Measurements from ENCODE around the gene RXRA. TPM values are rescaled to one million over a fixed set of nuclear protein-coding genes. Genes with fewer than 3 reads are reported as not detected.

RXRA gene
- total RNA-seq, 1 donor from 2014 or later = 33.4 TPM

DNA sequence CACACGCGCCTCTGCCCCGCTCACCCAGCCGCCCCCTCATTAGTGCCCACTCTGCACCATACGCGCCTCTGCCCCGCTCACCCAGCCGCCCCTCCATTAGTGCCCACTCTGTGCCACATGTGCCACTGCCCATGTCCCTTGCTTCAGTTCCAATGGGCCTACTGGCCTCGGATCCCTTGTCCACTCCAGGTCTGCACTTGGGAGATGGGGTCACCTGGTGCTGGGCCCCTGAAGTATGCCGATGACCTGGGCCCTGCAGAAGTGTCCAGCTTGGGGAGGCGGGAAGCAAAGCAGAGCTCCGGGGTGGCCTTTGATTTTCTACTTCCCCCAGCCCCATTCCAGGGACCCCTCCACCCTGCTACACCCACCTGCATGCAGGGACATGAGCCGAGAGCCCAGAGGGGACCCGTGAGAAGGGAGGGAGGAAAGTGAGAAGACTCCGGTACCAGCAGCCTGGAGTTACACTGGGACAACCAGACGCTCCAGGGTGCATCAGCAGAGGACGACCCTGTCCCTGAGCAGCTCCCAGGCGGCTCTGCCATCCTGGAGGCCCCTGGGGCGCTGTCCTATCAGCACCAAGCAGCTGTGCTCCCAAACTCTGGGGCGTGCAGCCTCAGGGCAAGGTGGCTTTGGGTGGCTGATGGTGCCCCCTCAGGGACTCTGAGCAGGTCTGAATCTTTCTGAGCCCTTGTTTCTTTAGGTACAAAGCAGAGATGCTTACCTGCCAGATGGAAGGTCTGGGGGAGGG, 140.8 kb downstream of the RXRA start:
- FAIRE-seq (no peak), DNase-seq (ENCODE audit: low read depth) (no peak)
- Mint-ChIP-seq H3K4me3 (ENCODE audit: unreplicated experiment) (no peak overlapping the region), H3K9me3 (ENCODE audit: unreplicated experiment) (no peaks in the 10 kb centered on the region), H3K27ac (ENCODE audit: unreplicated experiment) (no peak overlapping the region), H3K27me3 (ENCODE audit: low read depth, unreplicated experiment) (peaks cover 13% of the 10 kb centered on the region), H3K4me1 (ENCODE audit: low read depth, unreplicated experiment) (peaks cover 4% of the 10 kb centered on the region), H3K36me3 (ENCODE audit: low read depth, unreplicated experiment) (no peaks in the 10 kb centered on the region)
- peaks cover 2% of the 10 kb centered on the region for H3K9me3 ChIP-seq (ENCODE audit: insufficient read depth, low read depth, low read length)
- no peaks in the 10 kb centered on the region for H4K20me1 ChIP-seq (ENCODE audit: insufficient read depth, low read length)
- no peaks in the 10 kb centered on the region for H3K79me2 ChIP-seq (ENCODE audit: insufficient read depth, low read length)
- H3K9ac ChIP-seq (ENCODE audit: low read length) = no peak overlapping the region
- no peaks in the 10 kb centered on the region for H3K36me3 ChIP-seq (ENCODE audit: insufficient read depth, low read length)
- no peak overlapping the region for H3K27ac ChIP-seq (ENCODE audit: low read depth, low read length)
- no peak overlapping the region for H2AFZ ChIP-seq (ENCODE audit: low read depth, low read length)
- TF ChIP-seq, protein P1, sequence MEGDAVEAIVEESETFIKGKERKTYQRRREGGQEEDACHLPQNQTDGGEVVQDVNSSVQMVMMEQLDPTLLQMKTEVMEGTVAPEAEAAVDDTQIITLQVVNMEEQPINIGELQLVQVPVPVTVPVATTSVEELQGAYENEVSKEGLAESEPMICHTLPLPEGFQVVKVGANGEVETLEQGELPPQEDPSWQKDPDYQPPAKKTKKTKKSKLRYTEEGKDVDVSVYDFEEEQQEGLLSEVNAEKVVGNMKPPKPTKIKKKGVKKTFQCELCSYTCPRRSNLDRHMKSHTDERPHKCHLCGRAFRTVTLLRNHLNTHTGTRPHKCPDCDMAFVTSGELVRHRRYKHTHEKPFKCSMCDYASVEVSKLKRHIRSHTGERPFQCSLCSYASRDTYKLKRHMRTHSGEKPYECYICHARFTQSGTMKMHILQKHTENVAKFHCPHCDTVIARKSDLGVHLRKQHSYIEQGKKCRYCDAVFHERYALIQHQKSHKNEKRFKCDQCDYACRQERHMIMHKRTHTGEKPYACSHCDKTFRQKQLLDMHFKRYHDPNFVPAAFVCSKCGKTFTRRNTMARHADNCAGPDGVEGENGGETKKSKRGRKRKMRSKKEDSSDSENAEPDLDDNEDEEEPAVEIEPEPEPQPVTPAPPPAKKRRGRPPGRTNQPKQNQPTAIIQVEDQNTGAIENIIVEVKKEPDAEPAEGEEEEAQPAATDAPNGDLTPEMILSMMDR (IDR thresholded peaks at IDR 0.05; ENCODE audit: insufficient read depth, low read depth, low read length) = no peak
- no peak for TF ChIP-seq EZH2 (IDR thresholded peaks at IDR 0.05; ENCODE audit: insufficient read depth, low read length)
- no peak overlapping the region for H3K4me3 ChIP-seq (ENCODE audit: insufficient read depth, low read depth, low read length)
- no peaks in the 10 kb centered on the region for H3K4me1 ChIP-seq (ENCODE audit: insufficient read depth, low read length)
- H3K27me3 ChIP-seq (ENCODE audit: insufficient read depth, low read length) = no peaks in the 10 kb centered on the region
- H3K4me2 ChIP-seq (ENCODE audit: low read length) = no peak overlapping the region

DNA sequence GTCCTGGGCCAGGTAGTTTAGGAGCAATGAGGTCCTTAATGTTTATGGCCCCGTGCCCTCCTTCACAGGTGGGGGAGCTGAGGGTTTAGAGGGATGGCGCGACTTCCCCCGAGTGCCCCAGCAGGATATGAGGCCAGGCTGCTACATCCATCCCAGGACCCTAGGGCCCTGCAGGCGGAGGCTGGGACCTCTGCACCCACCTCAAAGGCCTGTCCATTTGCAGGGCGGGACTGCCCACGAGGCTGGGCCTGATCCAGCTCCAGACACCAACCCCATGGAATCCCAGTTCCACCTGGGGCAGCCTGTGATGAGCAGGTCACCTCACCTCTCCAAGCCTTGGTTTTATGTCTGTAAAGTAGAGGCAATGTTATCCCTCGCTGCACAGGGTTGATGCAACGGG, 142.1 kb downstream of the RXRA start:
- TF ChIP-seq EZH2 (IDR thresholded peaks at IDR 0.05; ENCODE audit: insufficient read depth, low read length) = no peak
- TF ChIP-seq, protein P1 (IDR thresholded peaks at IDR 0.05; ENCODE audit: insufficient read depth, low read depth, low read length) = no peak
- Mint-ChIP-seq H3K36me3 (ENCODE audit: low read depth, unreplicated experiment) (no peaks in the 10 kb centered on the region), H3K4me1 (ENCODE audit: low read depth, unreplicated experiment) (no peaks in the 10 kb centered on the region), H3K9me3 (ENCODE audit: unreplicated experiment) (no peaks in the 10 kb centered on the region), H3K27me3 (ENCODE audit: low read depth, unreplicated experiment) (peaks cover 12% of the 10 kb centered on the region), H3K27ac (ENCODE audit: unreplicated experiment) (no peak overlapping the region), H3K4me3 (ENCODE audit: unreplicated experiment) (no peak overlapping the region)
- no peaks in the 10 kb centered on the region for H4K20me1 ChIP-seq (ENCODE audit: insufficient read depth, low read length)
- H3K4me3 ChIP-seq (ENCODE audit: insufficient read depth, low read depth, low read length) = no peak overlapping the region
- no peak overlapping the region for H3K9ac ChIP-seq (ENCODE audit: low read length)
- no peaks in the 10 kb centered on the region for H3K9me3 ChIP-seq (ENCODE audit: insufficient read depth, low read depth, low read length)
- no peaks in the 10 kb centered on the region for H3K36me3 ChIP-seq (ENCODE audit: insufficient read depth, low read length)
- H3K79me2 ChIP-seq (ENCODE audit: insufficient read depth, low read length) = no peaks in the 10 kb centered on the region
- DNase-seq (ENCODE audit: low read depth) (no peak), FAIRE-seq (no peak)
- H3K27me3 ChIP-seq (ENCODE audit: insufficient read depth, low read length) = no peaks in the 10 kb centered on the region
- H3K4me1 ChIP-seq (ENCODE audit: insufficient read depth, low read length) = no peaks in the 10 kb centered on the region
- no peak overlapping the region for H2AFZ ChIP-seq (ENCODE audit: low read depth, low read length)
- H3K4me2 ChIP-seq (ENCODE audit: low read length) = no peak overlapping the region
- no peak overlapping the region for H3K27ac ChIP-seq (ENCODE audit: low read depth, low read length)

Measured in astrocyte (in vitro differentiated cells and primary cell).